ENCODE measurements around the gene CADPS2. TPM values are rescaled to one million over a fixed set of nuclear protein-coding genes. Genes with fewer than 3 reads are reported as not detected.

CADPS2 gene
- total and polyA plus RNA-seq, 7 experiments from 2014 or later, result not detected

DNA sequence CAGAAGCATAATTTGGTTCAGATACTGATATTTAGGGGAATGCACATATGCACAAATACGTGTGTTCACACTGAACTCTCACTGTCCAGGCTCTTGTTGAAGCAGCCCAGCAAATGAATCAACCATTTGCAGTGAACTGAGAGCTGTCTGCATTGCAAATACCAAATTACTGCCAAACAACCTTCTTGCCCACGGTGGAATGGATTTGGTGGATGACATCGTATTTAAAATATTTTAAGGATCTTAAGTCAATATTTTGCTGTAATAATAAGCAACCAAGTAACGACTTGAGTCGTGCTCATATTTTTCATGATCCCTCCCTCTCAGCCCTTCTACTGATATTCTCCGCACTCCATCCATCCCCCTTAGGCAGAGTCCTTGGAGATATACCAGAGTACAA, 473.8 kb downstream of the CADPS2 start:
- H3K4me3 Mint-ChIP-seq, result no peak overlapping the region
- peaks cover 0 to 6% (median 2%) of the 10 kb centered on the region in 11 donors for H3K9me3 Mint-ChIP-seq
- no peaks in the 10 kb centered on the region for H3K4me1 Mint-ChIP-seq
- no peak overlapping the region for H3K27ac Mint-ChIP-seq
- intact Hi-C loops (cut with micrococcal nuclease), result no loop called here
- H3K27me3 Mint-ChIP-seq, result no peaks in the 10 kb centered on the region
- no peak for DNase-seq
- no peaks in the 10 kb centered on the region for H3K36me3 ChIP-seq (ENCODE audit: control insufficient read depth in 2 of 3, insufficient read depth in 3 of 3, low read length in 3 of 3)
- no peak overlapping the region for H3K27ac ChIP-seq (ENCODE audit: low read depth, low read length)
- no peaks in the 10 kb centered on the region for H3K9me3 ChIP-seq (ENCODE audit: control insufficient read depth in 2 of 3, low read length in 3 of 3)
- H3K4me1 ChIP-seq (ENCODE audit: control insufficient read depth in 2 of 2, insufficient read depth in 2 of 2, low read length in 2 of 2), result no peaks in the 10 kb centered on the region
- ChIA-PET CTCF (no interaction called here), POLR2A (no interaction called here)
- ATAC-seq, result no peak
- no peak overlapping the region for H3K4me3 ChIP-seq (ENCODE audit: low read length)
- no peaks in the 10 kb centered on the region for H3K27me3 ChIP-seq (ENCODE audit: control insufficient read depth in 2 of 2, insufficient read depth in 2 of 2, low read length in 2 of 2)
- no peaks in the 10 kb centered on the region for H3K36me3 Mint-ChIP-seq

DNA sequence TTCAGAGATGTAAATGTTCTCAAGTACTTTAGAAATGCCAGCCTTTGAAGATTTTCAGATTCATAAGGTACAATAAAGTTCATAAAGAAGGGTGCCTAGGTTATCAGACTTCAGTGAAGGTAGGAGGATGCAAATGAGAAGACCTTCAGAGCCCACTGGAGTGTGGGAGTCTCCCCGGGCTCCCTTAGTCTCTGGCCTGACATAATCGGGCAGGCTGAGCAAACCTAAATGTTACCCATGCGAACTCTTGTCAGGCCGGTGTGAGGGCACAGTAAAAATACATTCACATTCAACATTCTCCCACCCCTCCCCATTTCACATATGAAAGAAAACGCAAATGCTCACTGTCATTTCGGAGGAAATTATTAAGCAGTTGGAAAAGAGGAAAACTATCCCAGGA, 479.1 kb downstream of the CADPS2 start:
- Mint-ChIP-seq H3K36me3 (no peaks in the 10 kb centered on the region), H3K4me3 (no peak overlapping the region), H3K9me3 (peaks cover 0 to 5% (median 0%) of the 10 kb centered on the region in 11 donors), H3K4me1 (no peaks in the 10 kb centered on the region), H3K27ac (no peak overlapping the region), H3K27me3 (no peaks in the 10 kb centered on the region)
- DNase-seq (no peak), ATAC-seq (no peak)
- H3K36me3 ChIP-seq (ENCODE audit: control insufficient read depth in 2 of 3, insufficient read depth in 3 of 3, low read length in 3 of 3), result no peaks in the 10 kb centered on the region
- POLR2A ChIA-PET, result no interaction called here
- H3K27ac ChIP-seq (ENCODE audit: low read depth, low read length), result no peak overlapping the region
- no peaks in the 10 kb centered on the region for H3K4me1 ChIP-seq (ENCODE audit: control insufficient read depth in 2 of 2, insufficient read depth in 2 of 2, low read length in 2 of 2)
- no peaks in the 10 kb centered on the region for H3K9me3 ChIP-seq (ENCODE audit: control insufficient read depth in 2 of 3, low read length in 3 of 3)
- CTCF ChIA-PET, result no interaction called here
- no peak overlapping the region for H3K4me3 ChIP-seq (ENCODE audit: low read length)
- no peaks in the 10 kb centered on the region for H3K27me3 ChIP-seq (ENCODE audit: control insufficient read depth in 2 of 2, insufficient read depth in 2 of 2, low read length in 2 of 2)
- intact Hi-C loops (cut with micrococcal nuclease), result no loop called here

- H3K36me3 ChIP-seq (ENCODE audit: control insufficient read depth in 2 of 3, insufficient read depth in 3 of 3, low read length in 3 of 3), result no peaks in the 10 kb centered on the region
- no peak for DNase-seq
- Mint-ChIP-seq H3K4me1 (no peaks in the 10 kb centered on the region), H3K9me3 (peaks cover 0 to 4% (median 0%) of the 10 kb centered on the region in 11 donors), H3K36me3 (no peaks in the 10 kb centered on the region), H3K27me3 (no peaks in the 10 kb centered on the region), H3K27ac (no peak overlapping the region), H3K4me3 (no peak overlapping the region)
- ChIA-PET POLR2A (no interaction called here), CTCF (no interaction called here)
- H3K27me3 ChIP-seq (ENCODE audit: control insufficient read depth in 2 of 2, insufficient read depth in 2 of 2, low read length in 2 of 2), result no peaks in the 10 kb centered on the region
- no peak for ATAC-seq
- intact Hi-C loops (cut with micrococcal nuclease), result no loop called here
- no peak overlapping the region for H3K4me3 ChIP-seq (ENCODE audit: low read length)
- H3K27ac ChIP-seq (ENCODE audit: low read depth, low read length), result no peak overlapping the region
- no peaks in the 10 kb centered on the region for H3K9me3 ChIP-seq (ENCODE audit: control insufficient read depth in 2 of 3, low read length in 3 of 3)
- H3K4me1 ChIP-seq (ENCODE audit: control insufficient read depth in 2 of 2, insufficient read depth in 2 of 2, low read length in 2 of 2), result no peaks in the 10 kb centered on the region
Observed at GRCh38 chr7:122403113-122403512, 483.1 kb downstream of the CADPS2 start.

DNA sequence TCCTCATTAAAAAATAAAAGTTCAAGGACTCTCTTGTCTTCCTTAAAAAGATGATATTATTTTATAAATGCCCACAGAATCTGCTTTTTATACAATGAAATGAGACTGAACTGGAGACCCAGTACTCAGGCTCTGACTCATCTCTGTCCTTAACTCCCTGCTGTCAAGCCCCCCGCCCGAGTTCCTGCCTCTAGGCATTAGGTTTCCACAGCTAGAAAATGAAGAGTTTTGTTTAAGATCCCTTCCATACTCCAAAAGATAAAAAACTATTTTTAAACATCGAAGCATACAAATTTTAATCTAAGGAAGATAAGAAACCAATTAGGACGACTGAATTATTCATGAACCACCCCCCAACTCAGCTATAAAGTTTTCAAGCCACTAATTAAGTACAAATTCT, 484.0 kb downstream of the CADPS2 start:
- Histone ChIP-seq H3K27me3 (ENCODE audit: control insufficient read depth in 2 of 2, insufficient read depth in 2 of 2, low read length in 2 of 2) (no peaks in the 10 kb centered on the region), H3K4me3 (ENCODE audit: low read length) (no peak overlapping the region), H3K9me3 (ENCODE audit: control insufficient read depth in 2 of 3, low read length in 3 of 3) (no peaks in the 10 kb centered on the region), H3K36me3 (ENCODE audit: control insufficient read depth in 2 of 3, insufficient read depth in 3 of 3, low read length in 3 of 3) (no peaks in the 10 kb centered on the region), H3K27ac (ENCODE audit: low read depth, low read length) (no peak overlapping the region), H3K4me1 (ENCODE audit: control insufficient read depth in 2 of 2, insufficient read depth in 2 of 2, low read length in 2 of 2) (no peaks in the 10 kb centered on the region)
- H3K4me3 Mint-ChIP-seq, result no peak overlapping the region
- ChIA-PET CTCF (no interaction called here), POLR2A (no interaction called here)
- H3K9me3 Mint-ChIP-seq, result peaks cover 0 to 4% (median 0%) of the 10 kb centered on the region in 11 donors
- intact Hi-C loops (cut with micrococcal nuclease), result no loop called here
- DNase-seq (no peak), ATAC-seq (no peak)
- no peaks in the 10 kb centered on the region for H3K4me1 Mint-ChIP-seq
- no peak overlapping the region for H3K27ac Mint-ChIP-seq
- no peaks in the 10 kb centered on the region for H3K27me3 Mint-ChIP-seq
- H3K36me3 Mint-ChIP-seq, result no peaks in the 10 kb centered on the region

- Histone ChIP-seq H3K27ac (ENCODE audit: low read depth, low read length) (no peak overlapping the region), H3K4me1 (ENCODE audit: control insufficient read depth in 2 of 2, insufficient read depth in 2 of 2, low read length in 2 of 2) (no peaks in the 10 kb centered on the region), H3K4me3 (ENCODE audit: low read length) (no peak overlapping the region), H3K36me3 (ENCODE audit: control insufficient read depth in 2 of 3, insufficient read depth in 3 of 3, low read length in 3 of 3) (no peaks in the 10 kb centered on the region), H3K9me3 (ENCODE audit: control insufficient read depth in 2 of 3, low read length in 3 of 3) (no peaks in the 10 kb centered on the region), H3K27me3 (ENCODE audit: control insufficient read depth in 2 of 2, insufficient read depth in 2 of 2, low read length in 2 of 2) (no peaks in the 10 kb centered on the region)
- H3K4me3 Mint-ChIP-seq, result no peak overlapping the region
- no peak for ATAC-seq
- no peaks in the 10 kb centered on the region for H3K27me3 Mint-ChIP-seq
- ChIA-PET POLR2A (no interaction called here), CTCF (no interaction called here)
- H3K36me3 Mint-ChIP-seq, result no peaks in the 10 kb centered on the region
- no peaks in the 10 kb centered on the region for H3K4me1 Mint-ChIP-seq
- DNase-seq, result no peak
- no peak overlapping the region for H3K27ac Mint-ChIP-seq
- peaks cover 0 to 10% (median 1%) of the 10 kb centered on the region in 11 donors for H3K9me3 Mint-ChIP-seq
- intact Hi-C loops (cut with micrococcal nuclease), result no loop called here
Observed at GRCh38 chr7:122397381-122397780, 488.9 kb downstream of the CADPS2 start.

- no peaks in the 10 kb centered on the region for H3K27me3 Mint-ChIP-seq
- no peak for ATAC-seq
- POLR2A ChIA-PET, result no interaction called here
Observed at GRCh38 chr7:122394512-122394911, 491.7 kb downstream of the CADPS2 start.

DNA sequence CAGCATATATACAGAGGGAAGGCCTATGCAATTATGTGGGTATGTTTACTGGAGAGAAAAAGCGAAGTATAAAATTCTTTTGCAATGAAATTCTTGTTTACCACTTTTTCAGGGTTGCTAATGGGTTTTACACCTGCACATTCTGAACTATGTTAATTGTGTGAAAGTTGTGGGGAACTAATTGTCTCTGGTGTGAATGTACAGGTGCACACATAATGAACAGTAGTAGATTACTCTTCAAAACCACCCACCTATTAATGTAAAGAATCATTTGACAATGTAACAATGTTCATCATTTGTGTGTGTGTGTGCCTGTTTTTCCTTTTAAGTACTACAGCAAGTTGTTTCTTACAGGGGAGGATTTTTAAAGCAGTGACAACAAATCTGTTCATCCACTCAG, 501.7 kb downstream of the CADPS2 start:
- H3K9me3 Mint-ChIP-seq, result peaks cover 0 to 6% (median 0%) of the 10 kb centered on the region in 11 donors
- no peak overlapping the region for H3K4me3 ChIP-seq (ENCODE audit: low read length)
- peaks cover 0 to 2% (median 0%) of the 10 kb centered on the region in 5 donors for H3K27me3 Mint-ChIP-seq
- H3K36me3 Mint-ChIP-seq, result no peaks in the 10 kb centered on the region
- H3K27ac ChIP-seq (ENCODE audit: low read depth, low read length), result no peak overlapping the region
- no peaks in the 10 kb centered on the region for H3K36me3 ChIP-seq (ENCODE audit: control insufficient read depth in 2 of 3, insufficient read depth in 3 of 3, low read length in 3 of 3)
- no peak overlapping the region for H3K4me3 Mint-ChIP-seq
- H3K4me1 Mint-ChIP-seq, result no peaks in the 10 kb centered on the region
- H3K9me3 ChIP-seq (ENCODE audit: control insufficient read depth in 2 of 3, low read length in 3 of 3), result no peaks in the 10 kb centered on the region
- no peak for ATAC-seq
- no peaks in the 10 kb centered on the region for H3K27me3 ChIP-seq (ENCODE audit: control insufficient read depth in 2 of 2, insufficient read depth in 2 of 2, low read length in 2 of 2)
- no peak overlapping the region for H3K27ac Mint-ChIP-seq
- CTCF ChIA-PET, result no interaction called here
- intact Hi-C loops (cut with micrococcal nuclease), result no loop called here
- H3K4me1 ChIP-seq (ENCODE audit: control insufficient read depth in 2 of 2, insufficient read depth in 2 of 2, low read length in 2 of 2), result no peaks in the 10 kb centered on the region
- no peak for DNase-seq
- POLR2A ChIA-PET, result no interaction called here

More at GRCh38 chr7:122394512-122394911, 491.7 kb downstream of the CADPS2 start:
- Histone ChIP-seq H3K4me3 (ENCODE audit: low read length) (no peak overlapping the region), H3K27me3 (ENCODE audit: control insufficient read depth in 2 of 2, insufficient read depth in 2 of 2, low read length in 2 of 2) (no peaks in the 10 kb centered on the region), H3K4me1 (ENCODE audit: control insufficient read depth in 2 of 2, insufficient read depth in 2 of 2, low read length in 2 of 2) (no peaks in the 10 kb centered on the region), H3K27ac (ENCODE audit: low read depth, low read length) (no peak overlapping the region), H3K9me3 (ENCODE audit: control insufficient read depth in 2 of 3, low read length in 3 of 3) (no peaks in the 10 kb centered on the region), H3K36me3 (ENCODE audit: control insufficient read depth in 2 of 3, insufficient read depth in 3 of 3, low read length in 3 of 3) (no peaks in the 10 kb centered on the region)
- Mint-ChIP-seq H3K27ac (no peak overlapping the region), H3K4me3 (no peak overlapping the region), H3K4me1 (no peaks in the 10 kb centered on the region), H3K36me3 (no peaks in the 10 kb centered on the region), H3K9me3 (peaks cover 0 to 13% (median 0%) of the 10 kb centered on the region in 11 donors)
- intact Hi-C loops (cut with micrococcal nuclease), result no loop called here
- DNase-seq, result no peak
- CTCF ChIA-PET, result no interaction called here
